GM19351 (cell line): ENCODE measurements around the gene PGM2.
A peak's percentile ranks its signal among the peaks of the same experiment; 100 is the strongest.
"Not testable (repeated sequence)": the region's sequence is repeated elsewhere in the genome, so short reads cannot be mapped to it uniquely, and the experiment has no call there.

Source experiments
- ATAC-seq: cut with Tn5 transposase; IDR thresholded peaks from one replicate; pipeline ENCODE4 v1.9.1; 2021; ENCODE audit warnings: mild to moderate bottlenecking, moderate library complexity; ENCODE audit not compliant: unreplicated experiment

The PGM2 gene

DNA sequence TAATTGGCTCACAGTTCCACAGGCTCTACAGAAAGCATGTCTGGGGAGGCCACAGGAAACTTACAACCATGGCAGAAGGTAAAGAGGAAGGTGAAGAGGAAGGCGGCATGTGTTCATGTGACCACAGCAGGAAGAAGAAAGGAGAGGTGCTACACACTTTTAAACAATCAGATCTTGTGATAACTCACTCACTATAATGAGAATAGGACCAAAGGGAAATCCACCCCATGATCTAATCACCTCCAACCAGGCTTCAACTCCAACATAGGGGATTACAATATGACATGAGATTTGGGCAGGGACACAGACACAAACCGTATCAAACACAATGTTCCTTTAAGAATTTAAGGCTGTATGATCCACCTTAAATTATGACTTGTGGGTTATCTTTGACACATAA, 10.5 kb upstream of the PGM2 start:
- ATAC-seq = no peak

GRCh38 chr4:37816719-37817118, 9.8 kb upstream of the PGM2 start:
- ATAC-seq = no peak

GRCh38 chr4:37818752-37819151, 7.7 kb upstream of the PGM2 start:
- no peak for ATAC-seq

- ATAC-seq = not testable (repeated sequence)
Measured at GRCh38 chr4:37820458-37820857, 6.0 kb upstream of the PGM2 start.

DNA sequence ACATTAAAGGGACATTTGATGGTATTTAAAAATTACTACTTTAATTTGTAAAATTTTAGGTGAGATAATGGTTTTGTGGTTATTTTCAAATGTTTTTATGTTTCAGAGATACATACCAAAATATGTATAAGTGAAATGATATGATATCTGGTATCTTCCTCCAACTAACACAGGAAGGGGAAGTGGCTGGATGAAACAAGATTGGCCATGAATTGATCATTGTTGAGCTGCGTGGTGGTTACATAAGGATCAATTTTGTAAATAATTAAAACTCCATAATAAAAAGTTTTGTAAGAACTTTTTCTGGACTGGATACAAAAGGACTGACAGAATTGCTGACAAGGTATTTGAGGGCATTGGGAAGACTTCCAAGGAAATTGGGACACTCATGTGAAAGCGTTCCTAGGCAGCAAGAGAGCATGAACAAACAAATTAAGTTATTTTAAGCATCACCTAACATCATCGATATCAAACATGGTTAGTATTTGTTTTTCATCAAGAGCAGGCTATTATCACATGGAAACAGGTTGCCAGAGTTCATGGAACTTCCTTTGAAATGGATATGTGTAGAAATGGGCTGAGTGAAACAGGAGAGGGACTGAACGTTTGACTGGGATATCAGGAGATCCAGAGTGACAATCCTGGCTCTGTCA, 4.4 kb upstream of the PGM2 start:
- ATAC-seq = no peak

- not testable (repeated sequence) for ATAC-seq
Measured at GRCh38 chr4:37825501-37825900, 985 bp upstream of the PGM2 start.

DNA sequence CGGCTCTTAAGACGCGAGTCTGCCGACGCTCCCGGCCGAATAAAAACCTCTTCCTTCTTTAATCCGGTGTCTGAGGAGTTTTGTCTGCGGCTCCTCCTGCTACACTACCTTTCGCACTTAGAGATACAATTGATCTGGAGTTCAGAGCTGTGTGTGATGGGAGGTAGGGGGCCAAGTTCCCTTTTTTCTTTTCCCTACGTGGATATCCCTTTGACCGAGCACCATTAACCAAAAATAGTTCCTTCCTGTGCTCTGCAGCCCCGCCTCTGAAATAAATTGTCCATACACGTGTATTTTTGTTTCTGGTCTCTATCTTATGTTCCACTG, 555 bp upstream of the PGM2 start:
- peak; percentile 13 for ATAC-seq

- peak; percentile 49 for ATAC-seq
Measured at GRCh38 chr4:37827030-37827685, 672 bp downstream of the PGM2 start.

- ATAC-seq = no peak
Measured at GRCh38 chr4:37827802-37828321, 1.4 kb downstream of the PGM2 start.

GRCh38 chr4:37828843-37829242, 2.4 kb downstream of the PGM2 start:
- no peak for ATAC-seq

DNA sequence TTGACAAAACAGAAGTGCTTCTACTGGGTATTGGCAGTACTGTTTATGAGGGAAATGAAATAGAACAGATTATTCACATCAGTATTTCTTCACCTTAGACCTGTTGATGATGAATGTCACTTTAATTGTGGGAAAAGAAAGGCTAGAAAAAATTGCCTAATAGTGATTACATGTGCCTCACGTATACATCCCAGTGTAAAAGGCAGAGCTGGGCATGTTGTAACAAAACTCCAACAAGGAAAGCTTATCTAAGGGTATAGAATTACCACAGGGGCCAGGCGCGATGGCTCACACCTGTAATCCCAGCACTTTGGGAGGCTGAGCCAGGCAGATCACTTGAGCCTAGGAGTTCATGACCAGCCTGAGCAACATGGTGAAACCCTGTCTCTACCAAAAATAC, 4.2 kb downstream of the PGM2 start:
- no peak for ATAC-seq

GRCh38 chr4:37835031-37835430, 8.5 kb downstream of the PGM2 start:
- ATAC-seq = no peak

GRCh38 chr4:37835806-37836205, 9.3 kb downstream of the PGM2 start:
- no peak for ATAC-seq

GRCh38 chr4:37836274-37836673, 9.8 kb downstream of the PGM2 start:
- ATAC-seq = no peak

GRCh38 chr4:37836838-37837440, 10.5 kb downstream of the PGM2 start:
- ATAC-seq = no peak

GRCh38 chr4:37837446-37837845, 11.0 kb downstream of the PGM2 start:
- no peak for ATAC-seq

DNA sequence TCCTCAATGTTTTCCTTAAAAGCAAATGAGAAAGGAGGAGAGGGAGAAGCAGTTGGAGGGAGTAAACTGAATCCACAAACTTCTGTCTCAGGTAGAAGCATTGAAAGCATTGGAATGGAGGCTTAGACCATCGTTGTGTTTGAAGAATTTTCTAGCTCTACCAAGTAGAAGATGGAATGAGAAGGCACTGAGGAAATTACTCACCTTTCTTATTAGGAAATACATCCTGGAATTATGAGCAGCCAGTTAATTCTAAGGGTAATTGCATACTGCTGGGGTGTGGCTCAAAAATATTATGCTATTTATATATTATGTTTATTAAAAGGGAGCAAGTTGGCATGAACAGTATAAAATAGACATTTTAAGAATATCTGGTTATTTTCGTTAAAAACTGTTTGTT, 12.9 kb downstream of the PGM2 start:
- ATAC-seq = no peak

GRCh38 chr4:37844204-37844603, 17.7 kb downstream of the PGM2 start:
- no peak for ATAC-seq

DNA sequence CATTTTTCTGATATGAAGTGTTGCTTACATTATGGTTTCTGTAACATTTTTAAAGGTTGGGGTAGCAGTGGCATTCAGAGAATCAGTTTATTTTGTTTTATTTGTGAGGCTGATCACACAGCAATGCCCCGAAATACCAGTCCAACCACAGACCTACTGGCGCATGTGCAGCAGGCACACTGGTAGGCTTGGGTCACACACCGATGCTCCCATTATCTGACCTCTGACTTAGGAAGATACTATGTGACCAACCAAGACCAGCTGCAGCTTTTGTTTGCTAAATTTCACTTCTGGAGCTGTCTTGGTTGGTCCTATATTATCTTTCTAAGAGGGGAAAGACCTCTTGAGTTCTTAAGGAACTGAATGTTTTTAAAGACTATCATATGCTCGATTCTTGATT, 18.7 kb downstream of the PGM2 start:
- ATAC-seq = no peak

- ATAC-seq = no peak
Measured at GRCh38 chr4:37847311-37847884, 20.9 kb downstream of the PGM2 start.

DNA sequence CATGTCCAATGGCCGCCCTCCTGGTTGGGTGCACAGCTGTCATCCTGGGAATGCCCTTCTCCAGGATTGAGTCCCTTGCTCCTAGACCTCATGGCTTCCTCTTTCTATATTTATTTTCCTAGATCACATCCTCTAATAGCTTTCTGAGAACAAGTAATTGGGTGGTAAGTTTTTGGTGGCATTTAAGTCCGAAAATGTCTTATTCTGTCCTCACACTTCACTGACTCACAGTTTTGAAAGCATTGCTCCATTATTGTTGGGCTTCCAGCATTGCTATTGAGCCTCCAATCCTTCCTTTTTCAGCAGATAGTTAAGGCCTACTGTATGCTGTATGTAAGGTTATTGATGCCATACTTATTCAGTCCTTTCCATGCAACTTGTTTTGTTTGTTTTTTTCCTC, 25.9 kb downstream of the PGM2 start:
- ATAC-seq = no peak

DNA sequence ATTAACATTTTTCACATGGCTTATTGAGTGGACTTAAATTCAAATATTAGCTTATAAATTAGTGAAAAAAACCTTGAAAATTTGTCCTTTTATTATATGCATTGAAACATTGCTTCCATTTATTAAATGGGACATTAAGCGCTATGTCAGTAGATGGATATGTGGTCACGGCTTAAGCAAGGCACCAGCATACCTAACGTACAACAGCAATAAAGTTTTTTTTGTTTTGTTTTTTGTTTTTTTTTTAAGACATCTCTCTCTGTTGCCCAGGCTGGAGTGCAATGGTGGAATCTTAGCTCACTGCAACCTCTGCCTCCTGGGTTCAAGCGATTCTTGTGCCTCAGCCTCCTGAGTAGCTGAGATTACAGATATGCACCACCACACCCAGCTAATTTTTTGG, 31.6 kb downstream of the PGM2 start:
- ATAC-seq = no peak
